Measurements from ENCODE around the gene TMEM52B.

TMEM52B gene

GRCh38 chr12:10155966-10156365, 22.9 kb upstream of the TMEM52B start:
- POLR2A ChIA-PET: no interaction called here
- DNase-seq (ENCODE audit: extremely low spot score): no peak
- CTCF ChIA-PET: no interaction called here
- TF ChIP-seq L3MBTL2 (conservative IDR thresholded peaks at IDR 0.05): no peak
- no peak for TF ChIP-seq FOXM1 (IDR thresholded peaks at IDR 0.05; ENCODE audit: borderline replicate concordance)
- TF ChIP-seq BHLHE40 (IDR thresholded peaks at IDR 0.05; ENCODE audit: borderline replicate concordance): no peak
- TF ChIP-seq HDGF (IDR thresholded peaks at IDR 0.05; ENCODE audit: borderline replicate concordance): no peak

- ChIA-PET CTCF (no interaction called here), POLR2A (no interaction called here)
- TF ChIP-seq L3MBTL2 (conservative IDR thresholded peaks at IDR 0.05) (no peak), PKNOX1 (IDR thresholded peaks at IDR 0.05) (0 out of 2 replicates have a peak, but pooled peaks have one; percentile 8), SUZ12 (IDR thresholded peaks at IDR 0.05) (no peak)
Observed at GRCh38 chr12:10158406-10158805, 20.4 kb upstream of the TMEM52B start.

GRCh38 chr12:10159280-10159679, 19.6 kb upstream of the TMEM52B start:
- ChIA-PET CTCF (interaction anchor here (0.7 kb wide), 1 partner anchor 34 kb away, joined by 3 read pairs; no protein-coding TSS in a partner anchor), POLR2A (no interaction called here)
- TF ChIP-seq FOXA1 (IDR thresholded peaks at IDR 0.05): no peak
- no peak for TF ChIP-seq SP1 (IDR thresholded peaks at IDR 0.05)
- TF ChIP-seq ELF4 (IDR thresholded peaks at IDR 0.05): no peak
- TF ChIP-seq FOXK2 (IDR thresholded peaks at IDR 0.05): no peak
- TF ChIP-seq SUZ12 (IDR thresholded peaks at IDR 0.05): no peak
- no peak for TF ChIP-seq TARDBP (IDR thresholded peaks at IDR 0.05)
- no peak for TF ChIP-seq CTBP1 (IDR thresholded peaks at IDR 0.05; ENCODE audit: borderline replicate concordance)
- no peak for TF ChIP-seq PKNOX1 (IDR thresholded peaks at IDR 0.05)
- TF ChIP-seq L3MBTL2 (conservative IDR thresholded peaks at IDR 0.05): no peak
- TF ChIP-seq FOXM1 (IDR thresholded peaks at IDR 0.05; ENCODE audit: borderline replicate concordance): no peak
- TF ChIP-seq LEF1 (IDR thresholded peaks at IDR 0.05; ENCODE audit: borderline replicate concordance): no peak
- no peak for DNase-seq (ENCODE audit: extremely low spot score)

More at GRCh38 chr12:10158406-10158805, 20.4 kb upstream of the TMEM52B start:
- DNase-seq (ENCODE audit: extremely low spot score): no peak

- no peak for TF ChIP-seq FOXA1 (IDR thresholded peaks at IDR 0.05)
- TF ChIP-seq LEF1 (IDR thresholded peaks at IDR 0.05; ENCODE audit: borderline replicate concordance): no peak
- TF ChIP-seq SP1 (IDR thresholded peaks at IDR 0.05): no peak
- TF ChIP-seq ELF4 (IDR thresholded peaks at IDR 0.05): no peak
- TF ChIP-seq HDGF (IDR thresholded peaks at IDR 0.05; ENCODE audit: borderline replicate concordance): no peak
- no peak for TF ChIP-seq BHLHE40 (IDR thresholded peaks at IDR 0.05; ENCODE audit: borderline replicate concordance)
- TF ChIP-seq FOXK2 (IDR thresholded peaks at IDR 0.05): no peak
- CTCF ChIA-PET: interaction anchor here (0.7 kb wide), 1 partner anchor 11 kb away, joined by 3 read pairs; no protein-coding TSS in a partner anchor
- no peak for DNase-seq (ENCODE audit: extremely low spot score)
- POLR2A ChIA-PET: no interaction called here
Observed at GRCh38 chr12:10160617-10161385, 18.0 kb upstream of the TMEM52B start.

GRCh38 chr12:10163084-10163483, 15.7 kb upstream of the TMEM52B start:
- ChIA-PET POLR2A (no interaction called here), CTCF (interaction anchor here (0.5 kb wide), 1 partner anchor 46 kb away, joined by 4 read pairs; no protein-coding TSS in a partner anchor)
- no peak for DNase-seq (ENCODE audit: extremely low spot score)
- TF ChIP-seq ELF4 (IDR thresholded peaks at IDR 0.05) (no peak), PKNOX1 (IDR thresholded peaks at IDR 0.05) (no peak), LEF1 (IDR thresholded peaks at IDR 0.05; ENCODE audit: borderline replicate concordance) (no peak), SUZ12 (IDR thresholded peaks at IDR 0.05) (no peak), FOXM1 (IDR thresholded peaks at IDR 0.05; ENCODE audit: borderline replicate concordance) (no peak)

- ChIA-PET POLR2A (no interaction called here), CTCF (interaction anchor here (1.3 kb wide), 1 partner anchor 12 kb away, joined by 4 read pairs; no protein-coding TSS in a partner anchor)
- TF ChIP-seq ZNF384 (IDR thresholded peaks at IDR 0.05): no peak
- TF ChIP-seq SP1 (IDR thresholded peaks at IDR 0.05): no peak
- TF ChIP-seq HDGF (IDR thresholded peaks at IDR 0.05; ENCODE audit: borderline replicate concordance): no peak
- no peak for TF ChIP-seq ELF4 (IDR thresholded peaks at IDR 0.05)
- no peak for TF ChIP-seq FOXA1 (IDR thresholded peaks at IDR 0.05)
- no peak for TF ChIP-seq PKNOX1 (IDR thresholded peaks at IDR 0.05)
- TF ChIP-seq LEF1 (IDR thresholded peaks at IDR 0.05; ENCODE audit: borderline replicate concordance): no peak
- TF ChIP-seq BHLHE40 (IDR thresholded peaks at IDR 0.05; ENCODE audit: borderline replicate concordance): no peak
- no peak for TF ChIP-seq TARDBP (IDR thresholded peaks at IDR 0.05)
- no peak for TF ChIP-seq FOXK2 (IDR thresholded peaks at IDR 0.05)
- TF ChIP-seq FOXM1 (IDR thresholded peaks at IDR 0.05; ENCODE audit: borderline replicate concordance): no peak
- no peak for TF ChIP-seq ARNT (IDR thresholded peaks at IDR 0.05)
- TF ChIP-seq NFRKB (IDR thresholded peaks at IDR 0.05): no peak
- TF ChIP-seq SUZ12 (IDR thresholded peaks at IDR 0.05): no peak
- no peak for TF ChIP-seq CTBP1 (IDR thresholded peaks at IDR 0.05; ENCODE audit: borderline replicate concordance)
- no peak for TF ChIP-seq L3MBTL2 (conservative IDR thresholded peaks at IDR 0.05)
Observed at GRCh38 chr12:10165421-10165820, 13.4 kb upstream of the TMEM52B start.

More at GRCh38 chr12:10165421-10165820, 13.4 kb upstream of the TMEM52B start:
- no peak for DNase-seq (ENCODE audit: extremely low spot score)

All from HEK293T (cell line).